Parathyroid adenoma (tissue), 2 donors: Measurements from ENCODE around the gene ABHD5.
"Not testable (repeated sequence)": the region's sequence is repeated elsewhere in the genome, so short reads cannot be mapped to it uniquely, and the experiment has no call there.

Source experiments
- H2AFZ ChIP-seq: fragments of 300-600 bp; sonication (generic); one replicate; pipeline ENCODE4 v1.7.0; 2017; ENCODE audit warnings: antibody characterized with exemption, mild to moderate bottlenecking
- H3K27ac ChIP-seq: fragments of 300-600 bp; sonication (generic); one replicate; pipeline ENCODE4 v1.7.0; 2017
- H3K27me3 ChIP-seq: fragments of 300-600 bp; sonication (generic); one replicate; pipeline ENCODE4 v1.7.0; 2017; ENCODE audit warnings: low read length; ENCODE audit not compliant: control insufficient read depth, insufficient read depth
- H3K36me3 ChIP-seq: fragments of 300-600 bp; sonication (generic); one replicate; pipeline ENCODE4 v1.7.0; 2017; ENCODE audit warnings: low read length; ENCODE audit not compliant: control insufficient read depth, insufficient read depth
- H3K4me1 ChIP-seq: fragments of 300-600 bp; sonication (generic); one replicate; pipeline ENCODE4 v1.7.0; 2017; ENCODE audit warnings: control low read depth
- H3K4me2 ChIP-seq: fragments of 300-600 bp; sonication (generic); one replicate; pipeline ENCODE4 v1.7.0; 2017; ENCODE audit warnings: low read length
- H3K4me3 ChIP-seq: fragments of 300-600 bp; sonication (generic); one replicate; pipeline ENCODE4 v1.7.0; 2017; ENCODE audit warnings: low read depth, low read length
- H3K79me2 ChIP-seq: fragments of 300-600 bp; sonication (generic); one replicate; pipeline ENCODE4 v1.7.0; 2017; ENCODE audit warnings: control low read depth
- H3K9ac ChIP-seq: fragments of 300-600 bp; sonication (generic); one replicate; pipeline ENCODE4 v1.7.0; 2017; ENCODE audit warnings: mild to moderate bottlenecking
- H3K9me3 ChIP-seq: fragments of 300-600 bp; sonication (generic); one replicate; pipeline ENCODE4 v1.7.0; 2017; ENCODE audit warnings: low read length; ENCODE audit not compliant: control insufficient read depth
- TF ChIP-seq, protein P1 (sequence below): fragments of 300-600 bp; sonication (generic); IDR thresholded peaks from one replicate; pipeline ENCODE4 v1.7.0; 2017; ENCODE audit warnings: antibody characterized with exemption, mild to moderate bottlenecking
- donor health status: primary hyperparathyroidism.

ABHD5 gene

DNA sequence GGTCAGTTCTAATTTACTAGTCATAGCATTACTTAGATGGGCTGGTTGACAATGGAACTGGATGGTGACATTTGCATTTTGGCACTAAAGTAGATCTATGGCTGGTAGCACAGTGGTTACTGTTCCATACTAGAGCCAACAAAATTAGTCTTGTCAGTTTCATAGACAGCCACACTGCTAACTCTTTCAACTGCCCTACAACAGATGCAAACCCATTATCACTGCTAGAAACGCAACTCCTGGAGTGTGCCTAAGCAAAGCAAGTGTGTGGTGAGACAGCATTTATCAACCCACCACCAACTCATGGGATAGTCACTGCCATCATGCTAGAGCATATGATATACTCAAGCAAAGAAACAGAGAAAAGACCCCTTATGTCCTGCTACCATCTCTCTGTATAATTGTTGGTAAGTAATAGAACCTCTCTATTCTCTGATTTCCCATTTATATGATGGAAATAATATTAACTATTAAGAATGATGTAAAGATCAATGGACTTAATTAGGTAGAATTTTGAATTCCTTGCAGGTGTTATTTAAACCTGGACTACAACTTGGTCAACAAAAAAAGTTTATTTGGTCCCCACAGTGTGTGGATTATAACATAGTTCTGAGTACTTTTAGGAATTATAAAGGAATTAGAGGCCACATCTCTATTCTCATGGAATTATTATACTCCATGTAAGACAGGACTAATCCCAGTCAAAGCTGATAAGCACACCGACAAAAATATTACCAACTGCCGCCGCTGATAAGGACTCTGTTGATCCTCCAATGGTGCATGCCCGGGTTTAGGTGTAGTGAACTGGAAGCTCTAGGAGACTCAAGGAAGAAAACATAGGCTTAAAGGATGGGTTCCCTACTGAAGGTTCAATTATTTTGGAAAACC is 19.9 kb upstream of the ABHD5 start:
- Histone ChIP-seq H2AFZ (no peak overlapping the region), H3K9me3 (no peaks in the 10 kb centered on the region), H3K27me3 (no peaks in the 10 kb centered on the region), H3K27ac (no peak overlapping the region), H3K36me3 (no peaks in the 10 kb centered on the region), H3K9ac (no peak overlapping the region), H3K79me2 (no peaks in the 10 kb centered on the region), H3K4me1 (no peaks in the 10 kb centered on the region), H3K4me3 (no peak overlapping the region), H3K4me2 (no peak overlapping the region)
- TF ChIP-seq, protein P1, sequence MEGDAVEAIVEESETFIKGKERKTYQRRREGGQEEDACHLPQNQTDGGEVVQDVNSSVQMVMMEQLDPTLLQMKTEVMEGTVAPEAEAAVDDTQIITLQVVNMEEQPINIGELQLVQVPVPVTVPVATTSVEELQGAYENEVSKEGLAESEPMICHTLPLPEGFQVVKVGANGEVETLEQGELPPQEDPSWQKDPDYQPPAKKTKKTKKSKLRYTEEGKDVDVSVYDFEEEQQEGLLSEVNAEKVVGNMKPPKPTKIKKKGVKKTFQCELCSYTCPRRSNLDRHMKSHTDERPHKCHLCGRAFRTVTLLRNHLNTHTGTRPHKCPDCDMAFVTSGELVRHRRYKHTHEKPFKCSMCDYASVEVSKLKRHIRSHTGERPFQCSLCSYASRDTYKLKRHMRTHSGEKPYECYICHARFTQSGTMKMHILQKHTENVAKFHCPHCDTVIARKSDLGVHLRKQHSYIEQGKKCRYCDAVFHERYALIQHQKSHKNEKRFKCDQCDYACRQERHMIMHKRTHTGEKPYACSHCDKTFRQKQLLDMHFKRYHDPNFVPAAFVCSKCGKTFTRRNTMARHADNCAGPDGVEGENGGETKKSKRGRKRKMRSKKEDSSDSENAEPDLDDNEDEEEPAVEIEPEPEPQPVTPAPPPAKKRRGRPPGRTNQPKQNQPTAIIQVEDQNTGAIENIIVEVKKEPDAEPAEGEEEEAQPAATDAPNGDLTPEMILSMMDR = no peak

DNA sequence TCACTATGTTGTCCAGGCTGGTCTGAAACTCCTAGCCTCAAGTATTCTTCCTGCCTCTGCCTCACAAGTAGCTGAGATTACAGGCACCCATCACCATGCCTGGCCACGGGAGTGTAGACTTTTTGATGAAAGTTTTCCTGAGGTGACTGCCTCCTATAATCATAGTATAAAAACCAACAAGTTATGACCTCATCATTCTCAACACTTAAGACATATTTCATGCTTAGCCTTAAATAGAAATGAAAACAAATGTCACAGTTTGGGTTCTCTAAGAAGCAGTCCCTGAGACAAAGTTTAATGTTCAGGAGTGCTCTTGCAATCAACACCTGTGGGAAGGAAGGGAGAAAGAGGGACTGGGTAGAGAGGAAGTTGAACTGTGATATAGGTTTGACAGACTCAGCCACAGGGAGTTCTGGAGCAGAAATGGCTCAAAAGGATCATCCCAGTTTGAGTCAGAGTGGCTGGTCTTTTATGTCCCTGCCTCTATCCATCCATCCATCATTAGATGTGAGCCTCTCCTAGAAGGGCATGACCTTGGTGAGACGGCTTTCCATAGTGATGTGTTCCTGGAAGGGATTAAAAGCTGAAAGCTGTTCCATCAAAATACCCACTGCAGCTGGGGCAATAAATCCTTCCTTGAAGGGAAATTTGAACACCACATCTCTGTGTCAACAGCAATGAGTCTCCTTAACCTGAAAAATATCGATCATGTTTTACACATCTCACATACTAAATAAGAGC is 16.2 kb upstream of the ABHD5 start:
- peaks cover 3% of the 10 kb centered on the region for H3K79me2 ChIP-seq
- H3K4me3 ChIP-seq = no peak overlapping the region
- no peaks in the 10 kb centered on the region for H3K9me3 ChIP-seq
- H3K36me3 ChIP-seq = no peaks in the 10 kb centered on the region
- H3K9ac ChIP-seq = no peak overlapping the region
- H3K4me1 ChIP-seq = no peaks in the 10 kb centered on the region
- H3K4me2 ChIP-seq = no peak overlapping the region
- TF ChIP-seq, protein P1 = no peak
- no peak overlapping the region for H2AFZ ChIP-seq
- no peak overlapping the region for H3K27ac ChIP-seq
- no peaks in the 10 kb centered on the region for H3K27me3 ChIP-seq

DNA sequence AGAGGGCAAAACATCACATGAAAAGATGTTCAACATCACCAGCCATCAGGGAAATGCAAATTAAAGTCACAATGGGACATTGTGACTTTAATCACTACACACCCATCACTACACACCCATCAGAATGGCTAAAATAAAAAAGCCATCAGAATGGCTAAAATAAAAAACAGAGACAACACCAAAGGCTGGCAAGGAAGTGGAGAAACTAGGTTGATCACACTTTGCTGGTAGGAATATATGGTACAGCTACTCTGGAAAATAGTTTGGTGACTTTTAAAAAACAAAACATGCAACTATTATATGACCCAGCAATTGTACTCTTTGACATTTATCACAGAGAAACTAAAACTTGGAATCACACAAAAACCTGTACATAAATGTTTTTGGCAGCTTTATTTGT is 15.1 kb upstream of the ABHD5 start:
- no peaks in the 10 kb centered on the region for H3K9me3 ChIP-seq
- H3K27me3 ChIP-seq = no peaks in the 10 kb centered on the region
- H3K4me1 ChIP-seq = no peaks in the 10 kb centered on the region
- H3K4me2 ChIP-seq = no peak overlapping the region
- peaks cover 3% of the 10 kb centered on the region for H3K79me2 ChIP-seq
- no peaks in the 10 kb centered on the region for H3K36me3 ChIP-seq
- H3K9ac ChIP-seq = no peak overlapping the region
- TF ChIP-seq, protein P1 = no peak
- H2AFZ ChIP-seq = no peak overlapping the region
- no peak overlapping the region for H3K27ac ChIP-seq
- H3K4me3 ChIP-seq = no peak overlapping the region

DNA sequence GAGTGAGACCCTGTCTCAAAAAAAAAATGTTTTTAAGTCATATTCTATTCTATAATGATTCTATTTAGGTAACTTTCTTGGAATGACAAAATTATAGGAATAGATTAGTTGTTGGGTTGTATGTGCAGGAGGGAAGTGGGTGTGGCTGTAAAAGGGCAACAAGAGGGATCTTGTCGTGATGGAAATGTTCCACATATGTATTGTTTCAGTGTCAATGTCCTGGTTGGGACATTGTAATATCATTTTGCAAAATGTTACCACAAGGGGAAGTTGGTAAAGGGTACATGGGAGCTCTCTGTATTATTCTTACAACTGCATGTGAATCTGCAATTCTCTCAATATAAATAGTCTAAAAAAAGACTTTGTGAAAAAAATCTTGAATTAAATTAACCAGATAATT is 14.3 kb upstream of the ABHD5 start:
- peaks cover 3% of the 10 kb centered on the region for H3K79me2 ChIP-seq
- TF ChIP-seq, protein P1 = no peak
- no peak overlapping the region for H3K27ac ChIP-seq

DNA sequence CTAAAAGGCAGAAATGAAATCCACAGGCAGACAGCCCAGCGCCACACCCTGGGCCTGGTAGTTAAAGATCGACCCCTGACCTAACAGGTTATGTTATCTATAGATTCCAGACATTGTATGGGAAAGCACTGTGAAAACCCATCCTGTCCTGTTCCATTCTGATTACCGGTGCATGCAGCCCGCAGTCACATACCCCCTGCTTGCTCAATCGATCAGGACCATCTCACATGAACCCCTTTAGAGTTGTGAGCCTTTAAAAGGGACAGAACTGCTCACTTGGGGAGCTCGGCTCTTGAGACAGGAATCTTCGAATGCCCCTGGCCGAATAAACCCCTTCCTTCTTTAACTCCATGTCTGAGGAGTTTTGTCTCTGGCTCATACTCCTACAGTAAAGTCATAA is 12.4 kb upstream of the ABHD5 start:
- not testable (repeated sequence) for H3K36me3 ChIP-seq, H3K4me3 ChIP-seq, H3K27me3 ChIP-seq, H3K9me3 ChIP-seq, H3K9ac ChIP-seq, H2AFZ ChIP-seq, H3K4me2 ChIP-seq, H3K79me2 ChIP-seq, H3K27ac ChIP-seq, H3K4me1 ChIP-seq

More for the DNA sequence above, 14.3 kb upstream of the ABHD5 start:
- no peak overlapping the region for H3K4me3 ChIP-seq
- no peak overlapping the region for H3K9ac ChIP-seq
- no peaks in the 10 kb centered on the region for H3K36me3 ChIP-seq
- H3K4me1 ChIP-seq = no peaks in the 10 kb centered on the region
- H3K27me3 ChIP-seq = no peaks in the 10 kb centered on the region
- H3K4me2 ChIP-seq = no peak overlapping the region
- H3K9me3 ChIP-seq = no peaks in the 10 kb centered on the region
- H2AFZ ChIP-seq = no peak overlapping the region

DNA sequence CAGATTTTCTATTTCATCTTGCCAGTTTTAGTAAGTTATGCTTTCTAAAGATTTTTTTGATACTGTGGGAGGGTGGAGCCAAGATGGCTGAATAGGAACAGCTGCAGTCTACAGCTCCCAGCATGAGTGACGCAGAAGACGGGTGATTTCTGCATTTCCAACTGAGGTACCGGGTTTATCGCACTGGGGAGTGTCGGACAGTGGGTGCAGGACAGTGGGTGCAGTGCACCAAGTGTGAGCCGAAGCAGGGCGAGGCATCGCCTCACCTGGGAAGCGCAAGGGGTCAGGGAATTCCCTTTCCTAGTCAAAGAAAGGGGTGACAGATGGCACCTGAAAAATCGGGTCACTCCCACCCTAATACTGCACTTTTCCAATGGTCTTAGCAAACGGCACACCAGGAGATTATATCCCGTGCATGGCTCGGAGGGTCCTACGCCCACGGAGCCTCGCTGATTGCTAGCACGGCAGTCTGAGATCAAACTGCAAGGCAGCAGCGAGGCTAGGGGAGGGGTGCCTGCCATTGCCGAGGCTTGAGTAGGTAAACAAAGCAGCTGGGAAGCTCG is 11.8 kb upstream of the ABHD5 start:
- not testable (repeated sequence) for H3K36me3 ChIP-seq, H3K27me3 ChIP-seq, H3K9ac ChIP-seq, H3K27ac ChIP-seq, H3K4me2 ChIP-seq, H3K4me1 ChIP-seq, H3K79me2 ChIP-seq, H2AFZ ChIP-seq, H3K9me3 ChIP-seq, H3K4me3 ChIP-seq

DNA sequence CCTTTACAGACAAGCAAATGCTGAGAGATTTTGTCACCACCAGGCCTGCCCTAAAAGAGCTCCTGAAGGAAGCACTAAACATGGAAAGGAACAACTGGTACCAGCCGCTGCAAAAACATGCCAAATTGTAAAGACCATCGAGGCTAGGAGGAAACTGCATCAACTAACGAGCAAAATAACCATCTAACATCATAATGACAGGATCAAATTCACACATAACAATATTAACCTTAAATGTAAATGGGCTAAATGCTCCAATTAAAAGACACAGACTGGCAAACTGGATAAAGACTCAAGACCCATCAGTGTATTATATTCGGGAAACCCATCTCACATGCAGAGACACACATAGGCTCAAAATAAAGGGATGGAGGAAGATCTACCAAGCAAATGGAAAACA is 9.9 kb upstream of the ABHD5 start:
- not testable (repeated sequence) for H3K4me3 ChIP-seq, H3K4me2 ChIP-seq, H3K79me2 ChIP-seq, H3K9me3 ChIP-seq, H3K36me3 ChIP-seq, H3K4me1 ChIP-seq, H3K9ac ChIP-seq, H2AFZ ChIP-seq, H3K27ac ChIP-seq, H3K27me3 ChIP-seq
